GM19240 (cell line): ENCODE results near the gene TNRC6A.
"Not testable (repeated sequence)": the region's sequence is repeated elsewhere in the genome, so short reads cannot be mapped to it uniquely, and the experiment has no call there.

Experiments
- DNase-seq: peaks from one replicate; pipeline ENCODE4 v3.0.0; 2011; ENCODE audit warnings: low spot score; ENCODE audit not compliant: insufficient read length

The TNRC6A gene

GRCh38 chr16:24729243-24729950 lies at the start of gene TNRC6A:
Gene TNRC6A, plus strand, starts transcription at chr16:24729651. Its CDS starts 191 bp downstream, at chr16:24729842.
- peak; percentile 80 for DNase-seq

GRCh38 chr16:24681793-24682192 lies 47.7 kb upstream of the TNRC6A start:
- no peak for DNase-seq

GRCh38 chr16:24683250-24683649 lies 46.2 kb upstream of the TNRC6A start:
- DNase-seq, result no peak

- DNase-seq, result no peak
Observed at GRCh38 chr16:24683847-24684493, 45.5 kb upstream of the TNRC6A start.

- no peak for DNase-seq
Observed at GRCh38 chr16:24685539-24686432, 43.7 kb upstream of the TNRC6A start.

- no peak for DNase-seq
Observed at GRCh38 chr16:24686678-24687077, 42.8 kb upstream of the TNRC6A start.

GRCh38 chr16:24688359-24688758 lies 41.1 kb upstream of the TNRC6A start:
- DNase-seq, result no peak

GRCh38 chr16:24689128-24689527 lies 40.3 kb upstream of the TNRC6A start:
- no peak for DNase-seq

GRCh38 chr16:24692854-24693253 lies 36.6 kb upstream of the TNRC6A start:
- DNase-seq, result no peak

GRCh38 chr16:24694931-24695330 lies 34.5 kb upstream of the TNRC6A start:
- no peak for DNase-seq

- DNase-seq, result no peak
Observed at GRCh38 chr16:24696699-24697098, 32.8 kb upstream of the TNRC6A start.

GRCh38 chr16:24698308-24698707 lies 31.1 kb upstream of the TNRC6A start:
- no peak for DNase-seq

GRCh38 chr16:24699151-24699723 lies 30.2 kb upstream of the TNRC6A start:
- no peak for DNase-seq

GRCh38 chr16:24700549-24701392 lies 28.7 kb upstream of the TNRC6A start:
- no peak for DNase-seq

- no peak for DNase-seq
Observed at GRCh38 chr16:24701521-24701951, 27.9 kb upstream of the TNRC6A start.

- DNase-seq, result not testable (repeated sequence)
Observed at GRCh38 chr16:24707760-24708159, 21.7 kb upstream of the TNRC6A start.

- no peak for DNase-seq
Observed at GRCh38 chr16:24713379-24713778, 16.1 kb upstream of the TNRC6A start.

GRCh38 chr16:24717411-24717810 lies 12.0 kb upstream of the TNRC6A start:
- no peak for DNase-seq

GRCh38 chr16:24718967-24719521 lies 10.4 kb upstream of the TNRC6A start:
- DNase-seq, result no peak

- DNase-seq, result no peak
Observed at GRCh38 chr16:24721830-24722238, 7.6 kb upstream of the TNRC6A start.
